Adrenal gland (tissue), 5 donors: ENCODE data around the gene RELN.

Source experiments
- CTCF ChIP-seq, 6 experiments: fragments of 450-650 bp in 4 of 6; fragments of 200-600 bp in 2 of 6; sonication (generic) in 1 of 6; IDR thresholded peaks; 1 replicate in 5 of 6; 2 replicates in 1 of 6; pipeline versions ENCODE4 v1.5.1 to v1.8.0; 2016 to 2021; ENCODE audit warnings: antibody characterized with exemption in 6 of 6, mild to moderate bottlenecking in 2 of 6, moderate library complexity in 1 of 6
- POLR2A ChIP-seq, 2 donors: fragments of 450-650 bp; IDR thresholded peaks; one replicate each; pipeline ENCODE4 v1.6.1; 2017; ENCODE audit warnings: antibody characterized with exemption in 2 of 2, mild to moderate bottlenecking in 2 of 2, moderate library complexity in 1 of 2
- donor health status: DM: no; HTN: no; CAD: no.

DNA sequence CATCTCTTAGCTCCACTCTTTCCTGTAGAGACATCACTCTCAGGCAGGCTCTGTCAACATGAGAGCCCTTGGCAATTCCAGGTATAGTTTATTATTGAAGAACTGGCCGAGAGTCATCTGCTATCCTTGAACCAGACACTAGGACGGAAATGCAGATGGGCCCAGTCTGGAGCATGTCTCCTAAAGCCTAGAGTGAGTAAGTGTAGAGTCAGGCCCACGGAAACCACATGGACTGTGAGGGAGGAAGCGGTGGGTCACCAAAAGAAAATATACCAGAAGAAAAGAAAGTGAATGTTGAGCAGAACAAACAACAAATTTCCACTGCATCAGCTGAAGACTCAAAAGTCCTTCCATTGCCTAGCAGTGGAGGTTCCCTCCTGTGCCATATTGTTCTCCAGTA is 15.7 kb upstream of the RELN start:
- TF ChIP-seq CTCF (IDR thresholded peaks at IDR 0.05) (no peak), POLR2A (IDR thresholded peaks at IDR 0.05) (no peak)
